ENCODE results near the gene RAB31.

RAB31 gene

GRCh38 chr18:9736286-9736835, 28.3 kb downstream of the RAB31 start:
- Histone ChIP-seq H3K36me3 (ENCODE audit: control insufficient read depth in 5 of 5, insufficient read depth in 5 of 5, low read length in 5 of 5) (peaks cover 0 to 22% (median 11%) of the 10 kb centered on the region in 5 donors), H3K4me1 (ENCODE audit: control insufficient read depth in 5 of 5, insufficient read depth in 5 of 5, low read length in 5 of 5) (peaks cover 0 to 8% (median 4%) of the 10 kb centered on the region in 5 donors), H3K4me3 (ENCODE audit: low read depth in 1 of 5, low read length in 5 of 5) (no peak overlapping the region), H3K27ac (ENCODE audit: low read depth, low read length) (no peak overlapping the region), H3K27me3 (ENCODE audit: control insufficient read depth in 5 of 5, insufficient read depth in 4 of 5, low read length in 5 of 5) (no peaks in the 10 kb centered on the region), H3K9ac (ENCODE audit: low read length in 5 of 5) (no peak overlapping the region), H3K9me3 (ENCODE audit: control insufficient read depth in 5 of 5, low read length in 5 of 5) (no peaks in the 10 kb centered on the region)

GRCh38 chr18:9737006-9737405, 28.9 kb downstream of the RAB31 start:
- H3K4me3 ChIP-seq (ENCODE audit: low read depth in 1 of 5, low read length in 5 of 5), result no peak overlapping the region
- no peak overlapping the region for H3K27ac ChIP-seq (ENCODE audit: low read depth, low read length)
- no peak overlapping the region for H3K9ac ChIP-seq (ENCODE audit: low read length in 5 of 5)
- peaks cover 0 to 20% (median 10%) of the 10 kb centered on the region in 5 donors for H3K36me3 ChIP-seq (ENCODE audit: control insufficient read depth in 5 of 5, insufficient read depth in 5 of 5, low read length in 5 of 5)
- H3K4me1 ChIP-seq (ENCODE audit: control insufficient read depth in 5 of 5, insufficient read depth in 5 of 5, low read length in 5 of 5), result peaks cover 4 to 14% (median 11%) of the 10 kb centered on the region in 5 donors
- H3K27me3 ChIP-seq (ENCODE audit: control insufficient read depth in 5 of 5, insufficient read depth in 4 of 5, low read length in 5 of 5), result no peaks in the 10 kb centered on the region
- no peaks in the 10 kb centered on the region for H3K9me3 ChIP-seq (ENCODE audit: control insufficient read depth in 5 of 5, low read length in 5 of 5)

DNA sequence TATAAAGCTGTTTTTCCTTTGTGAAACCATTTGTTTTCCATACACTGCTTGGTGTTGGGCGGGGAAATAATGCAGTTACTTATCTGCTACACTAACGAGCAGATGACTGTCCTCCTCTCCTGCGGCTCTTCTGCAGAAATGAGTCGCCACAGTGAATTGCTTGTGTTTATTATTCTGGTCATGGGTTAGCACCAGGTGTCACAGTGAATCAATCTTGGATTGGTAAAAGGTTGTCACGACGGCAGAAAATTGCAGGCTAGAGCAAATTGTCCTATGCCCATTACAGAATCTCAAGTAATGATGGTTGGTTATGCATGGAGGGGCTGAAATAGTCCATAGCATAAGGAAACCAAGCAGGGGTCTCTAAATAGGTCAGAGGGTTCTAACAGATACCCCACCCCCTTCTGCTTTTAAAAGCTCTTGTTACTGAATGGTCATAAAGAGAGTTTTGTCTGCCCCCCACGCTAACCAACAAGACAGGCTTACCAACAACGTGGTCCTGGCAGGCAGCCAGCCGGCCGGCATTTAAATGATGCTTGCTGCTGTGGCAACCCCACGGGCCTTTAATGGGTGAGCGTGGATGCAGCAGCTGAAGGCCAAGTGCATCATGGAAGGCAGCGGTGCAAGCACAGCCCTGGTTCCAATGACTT, 29.5 kb downstream of the RAB31 start:
- Histone ChIP-seq H3K9me3 (ENCODE audit: control insufficient read depth in 5 of 5, low read length in 5 of 5) (no peaks in the 10 kb centered on the region), H3K36me3 (ENCODE audit: control insufficient read depth in 5 of 5, insufficient read depth in 5 of 5, low read length in 5 of 5) (peaks cover 0 to 14% (median 4%) of the 10 kb centered on the region in 5 donors), H3K27ac (ENCODE audit: low read depth, low read length) (no peak overlapping the region), H3K9ac (ENCODE audit: low read length in 5 of 5) (no peak overlapping the region), H3K4me3 (ENCODE audit: low read depth in 1 of 5, low read length in 5 of 5) (no peak overlapping the region), H3K27me3 (ENCODE audit: control insufficient read depth in 5 of 5, insufficient read depth in 4 of 5, low read length in 5 of 5) (no peaks in the 10 kb centered on the region), H3K4me1 (ENCODE audit: control insufficient read depth in 5 of 5, insufficient read depth in 5 of 5, low read length in 5 of 5) (peaks cover 7 to 20% (median 17%) of the 10 kb centered on the region in 5 donors)

- peaks cover 0 to 6% (median 0%) of the 10 kb centered on the region in 5 donors for H3K36me3 ChIP-seq (ENCODE audit: control insufficient read depth in 5 of 5, insufficient read depth in 5 of 5, low read length in 5 of 5)
- H3K4me1 ChIP-seq (ENCODE audit: control insufficient read depth in 5 of 5, insufficient read depth in 5 of 5, low read length in 5 of 5), result peaks cover 7 to 25% (median 21%) of the 10 kb centered on the region in 5 donors
- no peaks in the 10 kb centered on the region for H3K27me3 ChIP-seq (ENCODE audit: control insufficient read depth in 5 of 5, insufficient read depth in 4 of 5, low read length in 5 of 5)
- H3K4me3 ChIP-seq (ENCODE audit: low read depth in 1 of 5, low read length in 5 of 5), result no peak overlapping the region
- H3K9ac ChIP-seq (ENCODE audit: low read length in 5 of 5), result no peak overlapping the region
- H3K9me3 ChIP-seq (ENCODE audit: control insufficient read depth in 5 of 5, low read length in 5 of 5), result no peaks in the 10 kb centered on the region
- no peak overlapping the region for H3K27ac ChIP-seq (ENCODE audit: low read depth, low read length)
Observed at GRCh38 chr18:9738266-9738969, 30.3 kb downstream of the RAB31 start.

DNA sequence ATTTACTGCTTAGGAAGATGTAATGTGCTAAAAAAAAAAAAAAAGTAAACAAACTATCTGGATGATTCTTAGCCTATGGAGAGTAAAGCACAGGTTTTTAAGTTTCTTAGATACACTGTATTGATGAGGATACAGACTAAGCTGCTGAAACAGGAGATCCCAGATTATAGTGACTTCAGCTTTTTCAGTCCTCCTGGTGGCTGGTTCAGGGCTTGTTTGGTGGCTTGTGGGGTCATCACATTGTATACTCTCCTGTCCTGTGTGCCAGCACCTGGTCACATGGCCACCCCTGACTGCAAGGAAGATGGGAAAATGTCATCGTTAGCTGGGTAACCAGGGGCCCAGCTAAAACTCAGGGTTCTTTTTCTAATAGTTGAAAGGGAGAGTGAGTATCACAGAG, 31.4 kb downstream of the RAB31 start:
- H3K4me3 ChIP-seq (ENCODE audit: low read depth in 1 of 5, low read length in 5 of 5), result no peak overlapping the region
- H3K36me3 ChIP-seq (ENCODE audit: control insufficient read depth in 5 of 5, insufficient read depth in 5 of 5, low read length in 5 of 5), result peaks cover 0 to 4% (median 0%) of the 10 kb centered on the region in 5 donors
- H3K27ac ChIP-seq (ENCODE audit: low read depth, low read length), result no peak overlapping the region
- H3K27me3 ChIP-seq (ENCODE audit: control insufficient read depth in 5 of 5, insufficient read depth in 4 of 5, low read length in 5 of 5), result no peaks in the 10 kb centered on the region
- no peak overlapping the region for H3K9ac ChIP-seq (ENCODE audit: low read length in 5 of 5)
- H3K4me1 ChIP-seq (ENCODE audit: control insufficient read depth in 5 of 5, insufficient read depth in 5 of 5, low read length in 5 of 5), result peaks cover 7 to 30% (median 21%) of the 10 kb centered on the region in 5 donors
- no peaks in the 10 kb centered on the region for H3K9me3 ChIP-seq (ENCODE audit: control insufficient read depth in 5 of 5, low read length in 5 of 5)

DNA sequence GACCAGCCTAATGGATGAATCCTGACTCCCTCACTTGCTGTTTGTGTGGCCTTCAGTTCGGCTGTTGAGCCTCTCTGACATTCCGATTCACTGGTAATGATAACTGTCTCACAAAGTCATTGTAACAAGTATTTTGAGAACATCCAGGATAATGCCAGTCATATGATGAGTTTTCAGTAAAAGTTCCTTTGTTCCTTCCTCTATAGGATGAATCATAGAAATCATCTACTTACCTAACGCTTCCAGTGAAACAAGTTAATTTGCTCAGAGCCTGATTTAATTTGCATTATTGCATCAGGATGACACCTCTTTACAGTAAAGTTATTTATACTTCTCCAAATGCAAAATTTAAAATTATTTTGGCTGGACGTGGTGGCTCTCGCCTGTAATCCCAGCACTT, 32.0 kb downstream of the RAB31 start:
- Histone ChIP-seq H3K4me1 (ENCODE audit: control insufficient read depth in 5 of 5, insufficient read depth in 5 of 5, low read length in 5 of 5) (peaks cover 7 to 30% (median 21%) of the 10 kb centered on the region in 5 donors), H3K27me3 (ENCODE audit: control insufficient read depth in 5 of 5, insufficient read depth in 4 of 5, low read length in 5 of 5) (no peaks in the 10 kb centered on the region), H3K9ac (ENCODE audit: low read length in 5 of 5) (no peak overlapping the region), H3K4me3 (ENCODE audit: low read depth in 1 of 5, low read length in 5 of 5) (no peak overlapping the region), H3K36me3 (ENCODE audit: control insufficient read depth in 5 of 5, insufficient read depth in 5 of 5, low read length in 5 of 5) (peaks cover 0 to 4% (median 0%) of the 10 kb centered on the region in 5 donors), H3K9me3 (ENCODE audit: control insufficient read depth in 5 of 5, low read length in 5 of 5) (no peaks in the 10 kb centered on the region), H3K27ac (ENCODE audit: low read depth, low read length) (no peak overlapping the region)

- peaks cover 7 to 30% (median 21%) of the 10 kb centered on the region in 5 donors for H3K4me1 ChIP-seq (ENCODE audit: control insufficient read depth in 5 of 5, insufficient read depth in 5 of 5, low read length in 5 of 5)
- H3K27me3 ChIP-seq (ENCODE audit: control insufficient read depth in 5 of 5, insufficient read depth in 4 of 5, low read length in 5 of 5), result no peaks in the 10 kb centered on the region
- H3K4me3 ChIP-seq (ENCODE audit: low read depth in 1 of 5, low read length in 5 of 5), result peak overlapping the region in 1 of 5 donors; percentile 48
- no peaks in the 10 kb centered on the region for H3K9me3 ChIP-seq (ENCODE audit: control insufficient read depth in 5 of 5, low read length in 5 of 5)
- no peak overlapping the region for H3K9ac ChIP-seq (ENCODE audit: low read length in 5 of 5)
- H3K36me3 ChIP-seq (ENCODE audit: control insufficient read depth in 5 of 5, insufficient read depth in 5 of 5, low read length in 5 of 5), result no peaks in the 10 kb centered on the region
- H3K27ac ChIP-seq (ENCODE audit: low read depth, low read length), result no peak overlapping the region
Observed at GRCh38 chr18:9741406-9741792, 33.3 kb downstream of the RAB31 start.

- H3K9me3 ChIP-seq (ENCODE audit: control insufficient read depth in 5 of 5, low read length in 5 of 5), result no peaks in the 10 kb centered on the region
- H3K9ac ChIP-seq (ENCODE audit: low read length in 5 of 5), result peak overlapping the region in 1 of 5 donors; percentile 6
- H3K27me3 ChIP-seq (ENCODE audit: control insufficient read depth in 5 of 5, insufficient read depth in 4 of 5, low read length in 5 of 5), result no peaks in the 10 kb centered on the region
- no peaks in the 10 kb centered on the region for H3K36me3 ChIP-seq (ENCODE audit: control insufficient read depth in 5 of 5, insufficient read depth in 5 of 5, low read length in 5 of 5)
- peak overlapping the region; percentile 26 for H3K27ac ChIP-seq (ENCODE audit: low read depth, low read length)
- H3K4me1 ChIP-seq (ENCODE audit: control insufficient read depth in 5 of 5, insufficient read depth in 5 of 5, low read length in 5 of 5), result peaks cover 7 to 30% (median 21%) of the 10 kb centered on the region in 5 donors
- peak overlapping the region; percentile 18 to 48 (median 35) for H3K4me3 ChIP-seq (ENCODE audit: low read depth in 1 of 5, low read length in 5 of 5)
Observed at GRCh38 chr18:9741793-9742523, 33.9 kb downstream of the RAB31 start.

DNA sequence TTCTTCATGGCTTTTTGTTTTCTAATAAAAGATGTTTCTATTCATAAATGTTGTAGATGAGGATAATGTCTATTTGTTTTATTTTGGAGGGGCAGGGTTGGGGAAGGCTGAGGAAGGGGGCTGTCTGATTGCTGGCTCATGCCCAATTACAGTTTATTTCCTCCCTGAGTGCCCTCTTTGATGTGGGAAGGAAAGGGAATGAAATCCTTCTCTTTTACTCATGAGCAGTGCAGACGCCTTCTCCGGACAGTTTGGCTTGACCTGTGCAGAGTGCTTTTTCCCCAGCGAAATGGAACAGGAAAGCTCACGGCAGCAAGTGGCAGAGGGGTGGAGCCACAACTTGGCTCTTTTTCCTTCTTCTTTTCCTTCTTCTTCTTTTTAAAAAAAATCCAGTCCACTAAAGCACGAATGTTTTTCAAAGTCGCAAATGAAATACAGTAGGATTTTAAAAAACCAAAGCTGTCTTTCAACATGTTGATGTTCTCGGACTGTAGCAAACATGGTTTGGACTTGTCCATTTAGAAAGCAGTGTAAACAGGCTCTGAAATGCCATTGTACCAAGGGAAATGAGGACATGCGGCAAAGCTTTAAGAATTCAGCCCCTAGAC, 34.5 kb downstream of the RAB31 start:
- peak overlapping the region; percentile 26 for H3K27ac ChIP-seq (ENCODE audit: low read depth, low read length)
- peak overlapping the region in 2 of 5 donors; percentile 6 to 7 for H3K9ac ChIP-seq (ENCODE audit: low read length in 5 of 5)
- no peaks in the 10 kb centered on the region for H3K36me3 ChIP-seq (ENCODE audit: control insufficient read depth in 5 of 5, insufficient read depth in 5 of 5, low read length in 5 of 5)
- peaks cover 7 to 30% (median 21%) of the 10 kb centered on the region in 5 donors for H3K4me1 ChIP-seq (ENCODE audit: control insufficient read depth in 5 of 5, insufficient read depth in 5 of 5, low read length in 5 of 5)
- no peaks in the 10 kb centered on the region for H3K9me3 ChIP-seq (ENCODE audit: control insufficient read depth in 5 of 5, low read length in 5 of 5)
- peak overlapping the region in 3 of 5 donors; percentile 18 to 48 (median 33) for H3K4me3 ChIP-seq (ENCODE audit: low read depth in 1 of 5, low read length in 5 of 5)
- no peaks in the 10 kb centered on the region for H3K27me3 ChIP-seq (ENCODE audit: control insufficient read depth in 5 of 5, insufficient read depth in 4 of 5, low read length in 5 of 5)

All from subcutaneous abdominal adipose tissue (tissue), 5 donors.